GM19043 (cell line): ENCODE measurements around the gene ARHGEF16.

Experiments used
- ATAC-seq: cut with Tn5 transposase; IDR thresholded peaks from one replicate; pipeline ENCODE4 v1.9.1; 2021; ENCODE audit warnings: low read depth; ENCODE audit not compliant: unreplicated experiment

The ARHGEF16 gene

GRCh38 chr1:3466366-3467075 is 12.1 kb downstream of the ARHGEF16 start:
- no peak for ATAC-seq

GRCh38 chr1:3467096-3468036 is 12.9 kb downstream of the ARHGEF16 start:
- no peak for ATAC-seq

GRCh38 chr1:3468236-3469103 is 14.0 kb downstream of the ARHGEF16 start:
- ATAC-seq, result no peak

GRCh38 chr1:3469104-3469848 is 14.8 kb downstream of the ARHGEF16 start:
- ATAC-seq, result no peak

DNA sequence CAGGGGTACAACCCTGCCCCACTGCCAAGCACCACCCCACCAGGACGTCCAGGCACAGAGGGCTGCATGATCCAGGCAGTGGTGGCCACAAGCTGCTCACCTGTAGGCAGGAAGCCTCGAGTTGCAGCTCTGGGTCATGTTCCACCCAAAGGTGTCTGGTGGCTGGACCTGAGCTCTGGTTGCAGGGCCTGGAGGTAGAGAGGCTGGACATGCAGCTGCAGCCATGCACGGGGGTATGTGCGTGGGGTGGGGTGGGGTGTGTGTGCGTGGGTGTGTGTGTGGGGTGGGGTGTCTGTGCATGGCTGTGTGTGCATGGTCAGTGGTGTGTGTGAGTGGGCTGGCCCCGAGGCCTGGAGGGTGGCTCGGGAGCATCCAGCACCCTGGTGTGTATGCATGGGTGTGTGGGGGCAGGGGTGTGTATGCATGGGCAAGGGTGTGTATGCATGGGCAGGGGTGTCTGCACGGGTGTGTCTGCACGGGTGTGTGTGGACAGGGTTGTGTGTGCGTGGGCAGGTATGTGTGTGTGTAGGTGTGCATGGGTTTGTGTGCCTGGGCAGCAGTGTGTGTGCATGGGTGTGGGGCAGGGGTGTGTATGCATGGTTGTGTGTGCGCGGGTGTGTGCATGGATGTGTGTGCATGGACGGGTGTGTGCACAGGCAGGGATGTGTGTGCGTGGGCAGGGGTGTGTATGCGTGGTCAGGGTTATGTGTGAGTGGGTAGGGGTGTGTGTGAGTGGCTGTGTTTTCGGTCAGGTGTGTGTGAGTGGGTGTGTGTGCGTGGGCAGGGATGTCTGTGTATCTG is 15.6 kb downstream of the ARHGEF16 start:
- ATAC-seq, result no peak

GRCh38 chr1:3470650-3471355 is 16.3 kb downstream of the ARHGEF16 start:
- no peak for ATAC-seq

DNA sequence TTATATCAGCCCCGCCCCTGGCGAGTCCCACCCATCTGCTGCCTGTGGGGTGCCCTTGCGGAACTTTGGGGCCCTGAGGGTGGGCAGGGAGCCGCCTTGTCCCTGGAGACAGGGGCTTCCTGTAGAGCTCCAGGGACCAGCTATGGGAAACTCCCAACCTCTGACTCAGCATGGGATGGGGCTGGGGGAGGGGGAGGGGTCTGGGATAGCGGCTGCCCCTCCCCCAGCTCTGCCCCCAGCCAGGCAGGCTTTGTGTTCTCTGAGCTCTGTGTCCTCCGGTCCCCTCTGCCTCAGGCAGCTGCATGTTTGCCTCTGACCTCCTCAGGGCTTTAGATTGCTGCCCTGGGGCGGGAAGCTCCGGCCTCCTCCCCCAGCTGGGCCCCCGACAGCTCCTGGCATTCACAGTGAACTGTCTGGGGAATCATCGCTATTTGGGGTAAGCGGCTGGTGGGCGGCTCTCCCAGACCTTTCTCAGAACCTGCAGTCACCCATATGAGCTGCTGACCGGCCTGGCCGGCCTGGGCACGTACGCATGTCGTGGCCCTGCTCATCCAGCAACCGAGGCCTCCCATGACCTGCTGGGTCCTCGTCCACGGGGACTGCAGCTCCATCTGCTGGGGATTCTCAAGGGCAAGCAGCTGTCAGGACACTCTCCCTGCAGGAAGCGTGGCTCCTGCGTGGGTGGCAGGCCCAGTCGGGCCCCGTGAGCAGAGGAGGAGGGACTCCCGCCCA is 17.1 kb downstream of the ARHGEF16 start:
- ATAC-seq, result no peak

- ATAC-seq, result no peak
Observed at GRCh38 chr1:3472088-3472850, 17.8 kb downstream of the ARHGEF16 start.

GRCh38 chr1:3472906-3473305 is 18.4 kb downstream of the ARHGEF16 start:
- ATAC-seq, result no peak

GRCh38 chr1:3473381-3473844 is 18.9 kb downstream of the ARHGEF16 start:
- ATAC-seq, result no peak

GRCh38 chr1:3474016-3474415 is 19.6 kb downstream of the ARHGEF16 start:
- ATAC-seq, result no peak

GRCh38 chr1:3474421-3474820 is 20.0 kb downstream of the ARHGEF16 start:
- no peak for ATAC-seq

DNA sequence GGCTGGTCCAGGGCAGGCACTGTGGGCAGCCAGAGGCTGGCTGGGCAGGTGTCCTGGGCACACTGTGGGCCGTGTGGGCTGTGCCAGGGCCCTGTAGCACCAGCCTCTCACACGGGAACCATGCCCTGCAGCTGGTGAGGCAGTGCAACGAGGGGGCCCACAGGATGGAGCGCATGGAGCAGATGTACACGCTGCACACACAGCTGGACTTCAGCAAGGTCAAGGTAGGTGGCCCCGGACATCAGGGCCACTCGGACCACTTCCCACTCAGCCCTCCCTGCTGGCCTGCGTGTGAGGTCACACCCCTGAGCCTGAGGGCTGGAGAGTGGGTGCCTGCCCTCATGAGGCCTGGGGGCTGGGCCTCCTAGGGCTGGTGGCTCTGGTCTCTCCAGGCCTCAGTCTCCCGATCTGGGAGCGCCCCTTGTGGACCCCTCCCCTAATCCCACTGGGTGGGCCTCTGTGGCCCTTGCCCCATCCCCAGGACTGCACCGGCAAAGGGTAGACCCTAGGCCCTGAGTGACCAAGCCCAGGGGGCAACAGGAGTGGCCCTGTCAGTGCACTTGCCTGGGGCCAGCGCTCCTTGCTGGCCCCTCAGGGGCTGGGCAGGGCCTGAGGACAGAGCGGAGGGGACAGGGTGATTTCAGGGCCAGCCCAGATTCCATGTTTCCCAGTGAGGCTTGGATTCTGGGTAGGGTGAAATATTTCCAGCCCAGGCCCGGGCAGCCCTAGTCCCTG is 21.5 kb downstream of the ARHGEF16 start:
- no peak for ATAC-seq

DNA sequence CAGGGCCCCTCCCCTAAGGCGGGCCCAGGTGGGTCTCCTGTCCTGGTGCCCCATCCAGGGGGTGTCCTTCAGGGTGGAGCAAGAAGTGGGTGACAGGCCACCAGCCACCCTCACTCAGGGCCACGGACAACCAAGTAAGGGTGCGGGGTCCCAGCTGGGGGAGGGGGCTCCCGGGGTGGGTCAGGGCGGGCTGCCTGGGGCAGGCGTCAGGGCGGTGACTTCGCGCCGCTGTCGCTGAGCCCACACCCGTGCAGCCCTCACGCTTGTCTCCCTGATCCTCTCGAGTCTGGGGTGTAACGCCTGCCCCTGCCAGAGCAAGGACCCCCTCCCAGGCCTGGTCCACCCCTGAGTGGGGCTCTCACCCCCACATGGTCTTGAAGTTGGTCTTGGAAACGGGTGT is 22.2 kb downstream of the ARHGEF16 start:
- ATAC-seq, result no peak

GRCh38 chr1:3477241-3477995 is 23.0 kb downstream of the ARHGEF16 start:
- ATAC-seq, result no peak

DNA sequence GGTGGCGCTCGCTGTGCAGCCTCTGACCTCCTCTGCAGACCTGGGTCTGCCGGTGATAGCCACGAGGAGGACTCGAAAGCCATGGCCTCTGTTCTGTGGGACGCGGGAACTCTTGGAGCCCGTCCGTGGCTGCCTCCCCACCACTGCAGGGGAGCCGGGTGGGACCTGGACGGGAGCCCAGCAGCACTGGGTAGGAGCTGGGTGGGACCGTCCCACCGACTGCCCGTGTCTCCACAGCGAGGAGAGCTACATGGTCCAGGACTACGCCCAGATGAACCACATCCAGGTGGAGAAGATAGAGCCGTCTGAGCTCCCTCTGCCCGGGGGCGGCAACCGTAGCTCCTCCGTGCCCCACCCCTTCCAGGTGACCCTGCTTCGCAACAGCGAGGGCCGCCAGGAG is 23.7 kb downstream of the ARHGEF16 start:
- no peak for ATAC-seq
